HCT116 (cell line): ENCODE results near the gene KDSR. TPM values are rescaled to one million over a fixed set of nuclear protein-coding genes. Genes with fewer than 3 reads are reported as not detected.

Experiments
- ATAC-seq: fragments of 200-7000 bp; cut with Tn5 transposase; 2 replicates; pipeline ENCODE4 v1.9.1; 2020; ENCODE audit warnings: mild to moderate bottlenecking, moderate library complexity
- BruUV-seq: library from RNA; stranded (reverse); fragments of 400-500 nt; replicated peaks from 2 replicates; lab custom pipeline; 2021; lab: Mats Ljungman, UMichigan
- CTCF ChIA-PET: fragments of 300-600 bp; sonication (Branson Sonifier 250); formaldehyde crosslinking; loops from one replicate; lab custom pipeline; 2021; ENCODE audit warnings: antibody characterized with exemption; lab: Charles Lee
- POLR2A ChIA-PET: fragments of 300-600, 350-600 bp; sonication (Branson Sonifier 250); formaldehyde crosslinking; loops from one replicate; lab custom pipeline; 2021; ENCODE audit warnings: antibody characterized with exemption; lab: Charles Lee
- RAD21 ChIA-PET, 2 experiments: fragments of 300-600 bp; sonication (Branson Sonifier 250); formaldehyde crosslinking; loops; one replicate each; lab custom pipeline; 2023; ENCODE audit warnings: low total read pairs in 2 of 2; ENCODE audit not compliant: uncharacterized antibody in 2 of 2, unreplicated experiment in 2 of 2, low non-redundant PET in 1 of 2; lab: Charles Lee
- DNase-seq: peaks from one replicate; pipeline ENCODE4 v3.0.0-alpha.2; 2010; ENCODE audit warnings: low read depth, low spot score
- H2AFZ ChIP-seq: fragments of 200-600 bp; shearing (Covaris generic), sonication (generic); 2 replicates; pipeline ENCODE4 v1.6.1; 2017; ENCODE audit warnings: low read depth, mixed run types, mixed read lengths, antibody characterized with exemption, low read length; ENCODE audit not compliant: poor library complexity, severe bottlenecking
- H3K27ac ChIP-seq: 2 replicates; pipeline ENCODE4 v1.5.1; 2012; ENCODE audit warnings: low read depth, low read length
- H3K27me3 ChIP-seq: fragments of 200-600 bp; sonication (generic); 2 replicates; pipeline ENCODE4 v1.6.1; 2016; ENCODE audit warnings: mixed run types, low read length, mixed read lengths; ENCODE audit not compliant: insufficient read depth
- H3K36me3 ChIP-seq, 2 experiments: fragments of 200-500 bp in 1 of 2; fragments of 200-600 bp in 1 of 2; sonication (Bioruptor generic) in 1 of 2; sonication (generic) in 1 of 2; 2 replicates each; pipeline versions ENCODE4 v1.5.1 to v1.6.1; 2014 to 2016; ENCODE audit warnings: low read length in 2 of 2, inconsistent platforms in 1 of 2, mixed read lengths in 1 of 2, mixed run types in 1 of 2; ENCODE audit not compliant: insufficient read depth in 2 of 2, control insufficient read depth in 1 of 2
- H3K4me1 ChIP-seq, 2 experiments: fragments of 200-600 bp in 1 of 2; sonication (generic) in 1 of 2; 2 replicates each; pipeline versions ENCODE4 v1.5.1 to v1.6.1; 2012 to 2017; ENCODE audit warnings: low read length in 2 of 2, inconsistent platforms in 1 of 2, mild to moderate bottlenecking in 1 of 2, mixed read lengths in 1 of 2, mixed run types in 1 of 2, moderate library complexity in 1 of 2; ENCODE audit not compliant: insufficient read depth in 2 of 2, control insufficient read depth in 1 of 2
- H3K4me2 ChIP-seq: fragments of 200-600 bp; sonication (generic); 2 replicates; pipeline ENCODE4 v1.6.1; 2017; ENCODE audit warnings: mixed run types, low read length, mixed read lengths
- H3K4me3 ChIP-seq, 2 experiments: fragments of 200-600 bp in 1 of 2; sonication (generic) in 1 of 2; replicated peaks in 1 of 2; 2 replicates each; pipeline ENCODE4 v1.5.1; 2011 to 2016; ENCODE audit warnings: low read length in 2 of 2, control low read depth in 1 of 2, low read depth in 1 of 2, mild to moderate bottlenecking in 1 of 2, mixed read lengths in 1 of 2, mixed run types in 1 of 2
- H3K79me2 ChIP-seq: fragments of 200-600 bp; sonication (generic); 2 replicates; pipeline ENCODE4 v1.6.1; 2017; ENCODE audit warnings: mild to moderate bottlenecking, mixed run types, low read length, moderate library complexity, mixed read lengths; ENCODE audit not compliant: insufficient read depth
- H3K9ac ChIP-seq: fragments of 200-600 bp; sonication (generic); 2 replicates; pipeline ENCODE4 v1.6.1; 2016; ENCODE audit warnings: low read length, mixed read lengths
- H3K9me2 ChIP-seq: fragments of 200-600 bp; sonication (generic), shearing (Covaris generic); 2 replicates; pipeline ENCODE4 v1.6.1; 2017; ENCODE audit warnings: mixed run types, mild to moderate bottlenecking, moderate library complexity; ENCODE audit not compliant: insufficient read depth
- H3K9me3 ChIP-seq, 2 experiments: fragments of 200-500 bp in 1 of 2; fragments of 200-600 bp in 1 of 2; sonication (Bioruptor generic) in 1 of 2; sonication (generic) in 1 of 2; 2 replicates each; pipeline ENCODE4 v1.6.1; 2014 to 2017; ENCODE audit warnings: low read length in 2 of 2, mixed read lengths in 2 of 2, inconsistent platforms in 1 of 2, low read depth in 1 of 2, mild to moderate bottlenecking in 1 of 2, mixed run types in 1 of 2, moderate library complexity in 1 of 2; ENCODE audit not compliant: control insufficient read depth in 1 of 2, insufficient read depth in 1 of 2
- H4K20me1 ChIP-seq: fragments of 200-600 bp; sonication (generic), shearing (Covaris generic); 2 replicates; pipeline ENCODE4 v1.6.1; 2017; ENCODE audit warnings: mixed run types, mild to moderate bottlenecking, moderate library complexity; ENCODE audit not compliant: insufficient read depth
- EGR1 ChIP-seq: IDR thresholded peaks from 2 replicates; pipeline ENCODE4 v1.6.1; 2012; ENCODE audit warnings: low read depth
- EZH2 ChIP-seq: fragments of 200-600 bp; sonication (generic); IDR thresholded peaks from 2 replicates; pipeline ENCODE4 v1.6.1; 2017; ENCODE audit warnings: antibody characterized with exemption, mixed run types
- REST ChIP-seq: IDR thresholded peaks from 2 replicates; pipeline ENCODE4 v1.6.1; 2012; ENCODE audit warnings: low read depth
- YY1 ChIP-seq: IDR thresholded peaks from 2 replicates; pipeline ENCODE4 v1.6.1; 2011; ENCODE audit warnings: low read length, low read depth, moderate library complexity, mild to moderate bottlenecking; ENCODE audit not compliant: insufficient replicate concordance; ENCODE audit errors: extremely low read depth
- intact Hi-C: fragments of 100-400 bp; cut with micrococcal nuclease; formaldehyde crosslinking; loops from 2 replicates; pipeline ENCODE4 v1.10.0; 2022
- total RNA-seq: library from RNA; stranded (reverse); gene quantifications from one replicate; pipeline ENCODE4 v1.2.1, GENCODE V29; 2021; ENCODE audit not compliant: unreplicated experiment
- TF ChIP-seq, protein P1 (sequence below), 3 experiments: fragments of 200-600 bp in 1 of 3; sonication (generic) in 1 of 3; IDR thresholded peaks in 2 of 3; conservative IDR thresholded peaks in 1 of 3; 2 replicates each; pipeline ENCODE4 v1.5.1; 2012 to 2017; ENCODE audit warnings: low read depth in 2 of 3, low read length in 2 of 3, antibody characterized with exemption in 1 of 3, borderline replicate concordance in 1 of 3, control low read depth in 1 of 3, mild to moderate bottlenecking in 1 of 3, mixed read lengths in 1 of 3, mixed run types in 1 of 3, moderate library complexity in 1 of 3; ENCODE audit not compliant: insufficient read depth in 1 of 3
- TF ChIP-seq, protein P2 (sequence below): IDR thresholded peaks from 2 replicates; pipeline ENCODE4 v1.6.1; 2012
- TF ChIP-seq, protein P3 (sequence below): IDR thresholded peaks from 2 replicates; pipeline ENCODE4 v1.6.1; 2012
- TF ChIP-seq, protein P4 (sequence below): IDR thresholded peaks from 2 replicates; pipeline ENCODE4 v1.6.1; 2011; ENCODE audit warnings: mild to moderate bottlenecking, low read length, moderate library complexity; ENCODE audit not compliant: insufficient replicate concordance; ENCODE audit errors: extremely low read depth

The KDSR gene
- total RNA-seq, 1 experiment from 2014 or later, result 68.6 TPM

GRCh38 chr18:63312737-63313395 is 54.1 kb downstream of the KDSR start (continued):
- TF ChIP-seq, protein P1, sequence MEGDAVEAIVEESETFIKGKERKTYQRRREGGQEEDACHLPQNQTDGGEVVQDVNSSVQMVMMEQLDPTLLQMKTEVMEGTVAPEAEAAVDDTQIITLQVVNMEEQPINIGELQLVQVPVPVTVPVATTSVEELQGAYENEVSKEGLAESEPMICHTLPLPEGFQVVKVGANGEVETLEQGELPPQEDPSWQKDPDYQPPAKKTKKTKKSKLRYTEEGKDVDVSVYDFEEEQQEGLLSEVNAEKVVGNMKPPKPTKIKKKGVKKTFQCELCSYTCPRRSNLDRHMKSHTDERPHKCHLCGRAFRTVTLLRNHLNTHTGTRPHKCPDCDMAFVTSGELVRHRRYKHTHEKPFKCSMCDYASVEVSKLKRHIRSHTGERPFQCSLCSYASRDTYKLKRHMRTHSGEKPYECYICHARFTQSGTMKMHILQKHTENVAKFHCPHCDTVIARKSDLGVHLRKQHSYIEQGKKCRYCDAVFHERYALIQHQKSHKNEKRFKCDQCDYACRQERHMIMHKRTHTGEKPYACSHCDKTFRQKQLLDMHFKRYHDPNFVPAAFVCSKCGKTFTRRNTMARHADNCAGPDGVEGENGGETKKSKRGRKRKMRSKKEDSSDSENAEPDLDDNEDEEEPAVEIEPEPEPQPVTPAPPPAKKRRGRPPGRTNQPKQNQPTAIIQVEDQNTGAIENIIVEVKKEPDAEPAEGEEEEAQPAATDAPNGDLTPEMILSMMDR (IDR thresholded peaks at IDR 0.05 in 2 of 3, conservative IDR thresholded peaks at IDR 0.05 in 1 of 3; ENCODE audit: borderline replicate concordance in 1 of 3, insufficient read depth in 1 of 3, low read depth in 2 of 3, low read length in 2 of 3), result no peak
- TF ChIP-seq, protein P2, sequence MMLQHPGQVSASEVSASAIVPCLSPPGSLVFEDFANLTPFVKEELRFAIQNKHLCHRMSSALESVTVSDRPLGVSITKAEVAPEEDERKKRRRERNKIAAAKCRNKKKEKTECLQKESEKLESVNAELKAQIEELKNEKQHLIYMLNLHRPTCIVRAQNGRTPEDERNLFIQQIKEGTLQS, result no peak
- no peak for TF ChIP-seq EGR1
- TF ChIP-seq, all 23 proteins: peak for 0

DNA sequence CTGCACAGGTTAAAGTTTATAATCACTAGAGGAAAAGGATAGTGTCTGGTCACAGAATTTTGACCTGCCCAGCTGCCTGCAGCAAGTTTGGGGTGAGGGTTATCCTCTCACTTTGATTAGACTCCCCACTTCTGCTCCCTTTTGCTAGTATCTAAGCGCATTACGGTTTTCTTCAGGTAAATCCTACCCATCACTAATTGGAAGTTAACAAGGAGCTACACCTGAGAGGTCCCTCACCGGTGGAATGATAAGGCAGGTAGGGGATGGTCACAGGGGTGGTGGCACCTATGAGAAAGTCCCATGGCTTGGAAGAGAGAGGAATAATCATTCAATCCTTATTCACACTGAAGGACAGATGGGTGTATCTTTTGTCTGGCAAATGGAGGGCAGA is 55.0 kb downstream of the KDSR start:
- Histone ChIP-seq H3K9ac (no peak overlapping the region), H3K27ac (no peak overlapping the region), H3K4me1 (no peaks in the 10 kb centered on the region), H4K20me1 (no peaks in the 10 kb centered on the region), H3K9me2 (no peaks in the 10 kb centered on the region), H3K4me3 (no peak overlapping the region), H3K9me3 (no peaks in the 10 kb centered on the region), H3K36me3 (no peaks in the 10 kb centered on the region), H3K4me2 (no peak overlapping the region), H3K79me2 (no peaks in the 10 kb centered on the region), H3K27me3 (0 out of 2 replicates have a peak, but pooled peaks cover 2% of the 10 kb centered on the region), H2AFZ (no peak overlapping the region)
- no peak for TF ChIP-seq YY1
- no peak for TF ChIP-seq REST
- TF ChIP-seq, protein P3, sequence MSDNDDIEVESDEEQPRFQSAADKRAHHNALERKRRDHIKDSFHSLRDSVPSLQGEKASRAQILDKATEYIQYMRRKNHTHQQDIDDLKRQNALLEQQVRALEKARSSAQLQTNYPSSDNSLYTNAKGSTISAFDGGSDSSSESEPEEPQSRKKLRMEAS, result no peak
- TF ChIP-seq EZH2, result no peak
- TF ChIP-seq, protein P4, sequence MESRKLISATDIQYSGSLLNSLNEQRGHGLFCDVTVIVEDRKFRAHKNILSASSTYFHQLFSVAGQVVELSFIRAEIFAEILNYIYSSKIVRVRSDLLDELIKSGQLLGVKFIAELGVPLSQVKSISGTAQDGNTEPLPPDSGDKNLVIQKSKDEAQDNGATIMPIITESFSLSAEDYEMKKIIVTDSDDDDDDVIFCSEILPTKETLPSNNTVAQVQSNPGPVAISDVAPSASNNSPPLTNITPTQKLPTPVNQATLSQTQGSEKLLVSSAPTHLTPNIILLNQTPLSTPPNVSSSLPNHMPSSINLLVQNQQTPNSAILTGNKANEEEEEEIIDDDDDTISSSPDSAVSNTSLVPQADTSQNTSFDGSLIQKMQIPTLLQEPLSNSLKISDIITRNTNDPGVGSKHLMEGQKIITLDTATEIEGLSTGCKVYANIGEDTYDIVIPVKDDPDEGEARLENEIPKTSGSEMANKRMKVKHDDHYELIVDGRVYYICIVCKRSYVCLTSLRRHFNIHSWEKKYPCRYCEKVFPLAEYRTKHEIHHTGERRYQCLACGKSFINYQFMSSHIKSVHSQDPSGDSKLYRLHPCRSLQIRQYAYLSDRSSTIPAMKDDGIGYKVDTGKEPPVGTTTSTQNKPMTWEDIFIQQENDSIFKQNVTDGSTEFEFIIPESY, result no peak
- intact Hi-C loops, result no loop called here
- DNase-seq, result no peak
- ChIA-PET RAD21 (no interaction called here), CTCF (no interaction called here), POLR2A (no interaction called here)
- BruUV-seq, result no TSS peak
- ATAC-seq, result no peak
